Dendritic cell treated with granulocyte-macrophage colony-stimulating factor and Interleukin-4, amounts not matched to agents 40 ng/mL and 50 ng/mL, for 4 days (primary cell): ENCODE results near the gene CSNK2A3.
A peak's percentile ranks its signal among the peaks of the same experiment; 100 is the strongest.

Experiments used
- H3K27ac Mint-ChIP-seq: one replicate; pipeline ENCODE4 v1.8.0; 2022; ENCODE audit warnings: mild to moderate bottlenecking, mixed read lengths
- H3K27me3 Mint-ChIP-seq: one replicate; pipeline ENCODE4 v1.8.0; 2022; ENCODE audit warnings: mild to moderate bottlenecking, mixed read lengths
- H3K36me3 Mint-ChIP-seq: one replicate; pipeline ENCODE4 v1.8.0; 2022; ENCODE audit warnings: low read depth, mixed read lengths
- H3K4me1 Mint-ChIP-seq: one replicate; pipeline ENCODE4 v1.8.0; 2022; ENCODE audit warnings: low read depth, mixed read lengths
- H3K4me3 Mint-ChIP-seq: one replicate; pipeline ENCODE4 v1.8.0; 2022; ENCODE audit warnings: mild to moderate bottlenecking, moderate library complexity, mixed read lengths
- H3K9me3 Mint-ChIP-seq: one replicate; pipeline ENCODE4 v1.8.0; 2022; ENCODE audit warnings: mixed read lengths
- intact Hi-C: fragments of 100-400 bp; cut with micrococcal nuclease; formaldehyde crosslinking; loops from one replicate; pipeline ENCODE4 v1.15.0; 2022

The CSNK2A3 gene

DNA sequence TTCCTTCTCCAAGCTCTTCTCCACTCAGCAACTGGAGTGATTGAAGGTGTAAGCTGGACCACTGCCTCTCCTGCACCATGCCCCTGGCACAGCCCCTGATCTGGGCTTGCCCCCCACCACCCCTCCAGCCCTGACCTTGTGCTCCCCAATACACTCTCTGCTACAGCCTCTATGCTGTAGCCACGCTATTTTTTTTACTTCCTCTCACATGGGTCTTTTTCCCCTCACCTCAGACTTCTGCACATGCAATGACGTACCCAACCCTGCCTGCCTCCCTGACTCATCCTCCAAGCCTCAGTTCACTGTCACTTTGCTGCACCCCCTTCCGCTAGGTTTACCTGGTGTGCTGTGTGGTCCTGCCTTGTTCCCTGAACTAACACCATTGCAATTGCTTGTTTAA is 9.0 kb downstream of the CSNK2A3 start:
- intact Hi-C loops, result no loop called here
- H3K27me3 Mint-ChIP-seq, result peaks cover 27% of the 10 kb centered on the region

DNA sequence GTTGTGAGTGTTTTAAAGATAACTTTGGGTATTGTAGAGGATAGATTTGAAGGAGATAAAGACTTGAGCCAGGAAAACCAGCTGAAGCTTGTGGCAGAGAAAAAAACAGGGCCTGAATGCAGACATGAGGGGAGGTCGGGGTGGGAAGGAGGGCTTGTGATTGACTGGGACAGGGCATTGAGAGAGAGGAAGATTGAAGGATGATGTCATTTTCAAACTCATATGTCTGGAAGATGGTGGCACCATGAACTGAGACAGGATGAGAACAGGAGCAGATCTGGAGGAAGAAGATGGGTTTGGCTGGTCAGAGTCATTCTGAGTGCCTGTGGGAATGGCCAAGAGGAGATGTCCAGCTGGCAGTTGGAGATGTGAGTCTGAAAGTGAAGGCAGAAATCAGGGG is 14.7 kb downstream of the CSNK2A3 start:
- H3K4me1 Mint-ChIP-seq, result peaks cover 44% of the 10 kb centered on the region

More for the DNA sequence above, 9.0 kb downstream of the CSNK2A3 start:
- Mint-ChIP-seq H3K9me3 (no peaks in the 10 kb centered on the region), H3K27ac (peak overlapping the region; percentile 45), H3K36me3 (peaks cover 65% of the 10 kb centered on the region), H3K4me1 (peaks cover 83% of the 10 kb centered on the region), H3K4me3 (no peak overlapping the region)

DNA sequence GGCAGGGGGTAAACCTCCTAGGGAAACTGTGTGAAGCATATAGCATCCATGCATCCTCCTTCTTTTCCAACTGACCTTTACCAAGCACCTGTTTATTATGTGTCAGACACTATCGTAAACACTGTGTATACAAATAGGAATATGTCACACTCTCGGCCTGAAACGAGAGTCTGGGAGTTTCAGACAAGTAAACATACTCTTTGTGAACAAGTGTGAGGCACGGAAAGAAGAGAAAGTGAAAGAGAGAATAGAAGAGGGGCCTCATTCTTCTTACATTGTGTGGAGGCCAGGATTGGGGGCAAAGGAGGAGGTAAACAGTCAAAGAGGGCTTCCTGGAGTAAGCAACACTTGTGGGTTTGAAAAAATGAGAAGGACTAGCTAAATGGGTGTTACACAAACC is 16.4 kb downstream of the CSNK2A3 start:
- H3K36me3 Mint-ChIP-seq, result peaks cover 93% of the 10 kb centered on the region
- no peaks in the 10 kb centered on the region for H3K9me3 Mint-ChIP-seq
- H3K27ac Mint-ChIP-seq, result peak overlapping the region; percentile 6
- H3K4me3 Mint-ChIP-seq, result no peak overlapping the region
- peaks cover 24% of the 10 kb centered on the region for H3K27me3 Mint-ChIP-seq
- H3K4me1 Mint-ChIP-seq, result peaks cover 37% of the 10 kb centered on the region
- intact Hi-C loops, result no loop called here

More for the DNA sequence above, 14.7 kb downstream of the CSNK2A3 start:
- H3K27ac Mint-ChIP-seq, result no peak overlapping the region
- peaks cover 23% of the 10 kb centered on the region for H3K27me3 Mint-ChIP-seq
- no peak overlapping the region for H3K4me3 Mint-ChIP-seq
- peaks cover 83% of the 10 kb centered on the region for H3K36me3 Mint-ChIP-seq
- intact Hi-C loops, result no loop called here
- H3K9me3 Mint-ChIP-seq, result no peaks in the 10 kb centered on the region

DNA sequence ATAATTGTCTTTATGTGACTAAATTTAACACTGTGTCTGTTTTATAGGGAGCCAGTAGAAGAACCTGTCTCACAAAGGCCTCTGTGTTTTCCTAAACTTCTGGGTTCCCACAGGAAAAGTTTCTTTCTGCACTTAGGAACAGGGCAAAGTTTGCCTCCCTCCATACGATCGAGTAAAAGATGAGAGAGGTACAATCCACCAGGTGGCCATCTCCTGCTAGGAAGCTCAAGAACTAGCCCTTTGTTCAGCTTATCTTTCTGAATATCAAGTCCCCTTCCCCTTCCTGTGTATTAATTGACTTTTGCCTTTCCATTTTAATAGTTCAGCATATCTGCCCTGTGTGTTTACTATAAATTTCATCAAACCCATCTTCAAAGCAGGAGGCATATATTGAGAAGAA is 18.0 kb downstream of the CSNK2A3 start:
- no peak overlapping the region for H3K4me3 Mint-ChIP-seq
- intact Hi-C loops, result no loop called here
- no peaks in the 10 kb centered on the region for H3K9me3 Mint-ChIP-seq
- H3K4me1 Mint-ChIP-seq, result peaks cover 36% of the 10 kb centered on the region
- H3K27me3 Mint-ChIP-seq, result peaks cover 26% of the 10 kb centered on the region
- peak overlapping the region; percentile 31 for H3K27ac Mint-ChIP-seq
- H3K36me3 Mint-ChIP-seq, result peaks cover 100% of the 10 kb centered on the region

DNA sequence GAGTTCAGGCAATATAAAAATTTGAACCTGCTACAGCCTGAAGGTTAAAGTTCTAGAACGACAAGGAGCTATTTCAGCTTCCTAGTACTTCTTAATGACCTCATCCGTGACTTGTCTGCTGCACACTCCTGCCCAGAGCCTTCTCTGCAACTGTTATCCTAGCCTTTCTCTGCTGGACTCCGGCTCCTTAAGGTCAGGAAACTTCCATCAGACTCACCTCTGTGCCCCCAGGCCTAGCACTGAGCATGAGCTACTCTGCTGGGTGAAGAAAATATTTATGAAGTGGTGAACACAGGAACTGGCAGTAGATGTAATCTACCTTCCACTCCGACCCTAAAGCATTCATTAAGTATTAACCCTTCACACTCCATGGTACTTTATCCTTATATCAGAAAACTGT is 18.4 kb downstream of the CSNK2A3 start:
- Mint-ChIP-seq H3K4me1 (peaks cover 32% of the 10 kb centered on the region), H3K9me3 (no peaks in the 10 kb centered on the region), H3K27me3 (peaks cover 24% of the 10 kb centered on the region), H3K27ac (peak overlapping the region; percentile 31), H3K36me3 (peaks cover 100% of the 10 kb centered on the region), H3K4me3 (no peak overlapping the region)
- intact Hi-C loops, result no loop called here

DNA sequence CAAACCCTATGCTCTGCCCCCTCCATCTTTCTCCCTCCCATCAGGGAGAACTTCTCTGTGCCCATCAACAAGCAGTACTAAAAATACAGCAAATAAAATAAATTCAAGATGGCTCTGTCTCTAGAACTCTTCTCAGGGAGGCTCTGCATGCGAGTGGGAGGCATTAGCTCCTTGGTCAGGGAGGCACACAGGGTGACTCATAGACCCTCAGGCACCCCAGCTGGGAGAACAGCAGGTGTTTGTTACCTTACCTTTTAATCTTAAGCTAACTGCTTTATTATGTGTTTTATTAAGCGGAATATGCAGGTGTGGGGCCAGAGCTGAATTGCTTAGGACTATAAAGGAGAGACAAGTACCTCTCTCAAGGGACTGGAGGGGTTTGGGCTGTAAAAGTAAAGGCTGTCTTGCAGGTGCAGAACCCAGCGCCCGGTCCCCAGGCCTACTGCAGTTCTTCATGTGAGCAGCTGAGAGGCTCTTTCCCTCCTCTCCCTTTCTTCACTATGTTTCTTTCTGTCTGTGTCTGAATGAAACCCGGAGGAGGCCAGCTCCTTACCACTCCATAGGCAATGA is 20.8 kb downstream of the CSNK2A3 start:
- H3K9me3 Mint-ChIP-seq, result no peaks in the 10 kb centered on the region

DNA sequence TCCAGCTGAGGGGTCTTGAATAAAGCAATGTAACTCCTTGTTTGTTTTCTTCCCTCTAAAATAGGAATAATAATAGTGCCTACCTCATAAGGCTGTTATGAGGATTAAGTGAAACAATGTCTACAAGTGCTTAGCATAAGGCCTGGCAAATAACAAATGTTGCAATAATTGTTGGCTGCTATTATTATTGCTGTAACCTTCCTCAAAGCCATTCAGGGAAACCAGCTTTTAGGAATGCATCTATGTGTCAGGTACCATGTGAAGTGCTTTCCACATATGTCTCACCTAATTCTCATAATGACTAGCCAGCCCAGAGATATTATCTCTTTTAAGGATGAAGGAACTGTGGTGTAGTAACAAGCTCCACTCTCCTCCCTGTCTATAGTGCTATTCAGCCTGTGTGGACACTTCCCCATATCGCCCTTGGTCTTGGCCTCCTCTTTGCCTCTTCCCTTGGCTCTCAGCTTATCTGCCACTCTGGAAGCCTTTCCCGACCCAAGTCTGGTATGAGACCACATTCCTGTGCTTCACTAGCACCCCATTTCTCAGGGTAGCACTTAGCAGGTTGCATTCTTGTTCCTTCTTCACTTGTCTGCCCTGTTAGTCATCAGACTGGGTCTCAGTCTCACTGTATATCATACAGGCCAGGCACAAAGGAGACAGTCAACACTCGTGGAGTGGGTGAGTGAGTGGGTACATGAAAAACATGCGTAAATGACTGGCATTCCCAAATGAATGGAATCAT is 23.8 kb downstream of the CSNK2A3 start:
- Mint-ChIP-seq H3K36me3 (peaks cover 98% of the 10 kb centered on the region), H3K27ac (peak overlapping the region; percentile 57), H3K4me1 (peaks cover 22% of the 10 kb centered on the region), H3K9me3 (peaks cover 2% of the 10 kb centered on the region), H3K4me3 (no peak overlapping the region), H3K27me3 (peaks cover 6% of the 10 kb centered on the region)
- intact Hi-C loops, result no loop called here

More for the DNA sequence above, 20.8 kb downstream of the CSNK2A3 start:
- peaks cover 17% of the 10 kb centered on the region for H3K4me1 Mint-ChIP-seq
- no peak overlapping the region for H3K4me3 Mint-ChIP-seq
- H3K27ac Mint-ChIP-seq, result no peak overlapping the region
- intact Hi-C loops, result no loop called here
- peaks cover 10% of the 10 kb centered on the region for H3K27me3 Mint-ChIP-seq
- H3K36me3 Mint-ChIP-seq, result peaks cover 98% of the 10 kb centered on the region

DNA sequence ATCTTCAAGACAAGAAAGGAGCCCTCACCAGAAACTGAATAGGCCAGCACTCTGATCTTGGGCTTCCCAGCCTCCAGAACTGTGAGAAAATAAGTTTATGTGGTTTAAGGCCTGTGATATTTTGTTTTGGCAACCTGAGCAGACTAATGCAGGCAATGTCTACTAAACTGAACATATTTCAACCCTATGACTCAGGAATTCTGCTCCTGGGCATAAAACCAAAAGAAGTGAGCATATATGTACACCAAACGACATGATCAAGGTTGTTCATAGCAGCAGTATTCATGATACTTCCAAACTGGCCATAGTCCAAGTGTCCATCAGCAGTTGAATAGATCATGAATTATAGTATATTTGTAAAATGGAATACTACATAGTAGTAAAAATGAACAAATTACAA is 29.0 kb downstream of the CSNK2A3 start:
- peaks cover 31% of the 10 kb centered on the region for H3K9me3 Mint-ChIP-seq
- H3K27me3 Mint-ChIP-seq, result no peaks in the 10 kb centered on the region
- H3K4me3 Mint-ChIP-seq, result no peak overlapping the region
- peaks cover 90% of the 10 kb centered on the region for H3K36me3 Mint-ChIP-seq
- intact Hi-C loops, result no loop called here
- H3K4me1 Mint-ChIP-seq, result peaks cover 28% of the 10 kb centered on the region
- peak overlapping the region; percentile 45 for H3K27ac Mint-ChIP-seq

DNA sequence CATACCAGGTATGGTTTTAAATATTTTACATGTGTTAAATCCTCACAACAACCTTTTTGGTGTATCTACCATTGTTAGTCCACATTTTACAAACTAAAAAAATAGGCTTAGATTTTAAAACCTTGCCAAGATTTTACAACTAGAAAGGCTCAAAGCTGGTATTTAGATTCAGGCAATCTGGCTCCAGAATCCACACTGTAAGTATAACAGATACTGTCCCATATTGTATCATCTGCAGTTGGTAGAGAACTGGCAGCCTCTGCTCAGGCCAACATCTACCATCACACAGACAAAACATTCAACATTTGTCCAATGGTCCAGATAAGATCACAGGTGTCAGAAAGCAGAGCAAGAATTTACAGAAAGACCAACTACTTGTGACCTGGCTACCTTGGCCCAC is 30.9 kb downstream of the CSNK2A3 start:
- peaks cover 48% of the 10 kb centered on the region for H3K4me1 Mint-ChIP-seq
- intact Hi-C loops, result no loop called here
- no peak overlapping the region for H3K4me3 Mint-ChIP-seq
- peaks cover 86% of the 10 kb centered on the region for H3K36me3 Mint-ChIP-seq
- H3K27me3 Mint-ChIP-seq, result no peaks in the 10 kb centered on the region
- H3K27ac Mint-ChIP-seq, result peak overlapping the region; percentile 97
- peaks cover 38% of the 10 kb centered on the region for H3K9me3 Mint-ChIP-seq

DNA sequence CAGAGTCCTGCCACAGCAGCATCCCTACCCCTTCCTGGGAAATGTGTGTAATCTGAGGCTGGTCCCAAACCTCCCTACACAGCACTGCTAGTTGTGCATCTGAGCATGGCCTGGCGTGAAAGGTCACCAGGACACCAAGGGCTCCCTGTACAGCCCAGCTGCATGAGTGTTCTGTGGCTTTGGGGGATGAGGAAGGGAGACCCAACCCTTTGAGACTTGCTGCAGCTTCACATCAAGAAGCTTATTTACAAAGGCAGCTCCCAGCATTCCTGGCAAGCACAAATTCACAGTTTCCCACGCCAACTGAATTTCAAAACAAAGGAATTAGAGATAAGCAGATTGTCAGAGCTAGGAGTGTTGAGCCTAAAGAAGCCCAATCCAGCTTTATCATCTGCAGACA is 32.2 kb downstream of the CSNK2A3 start:
- H3K27ac Mint-ChIP-seq, result peak overlapping the region; percentile 97
- no peak overlapping the region for H3K4me3 Mint-ChIP-seq
- H3K36me3 Mint-ChIP-seq, result peaks cover 86% of the 10 kb centered on the region
- intact Hi-C loops, result no loop called here
- peaks cover 59% of the 10 kb centered on the region for H3K4me1 Mint-ChIP-seq
- no peaks in the 10 kb centered on the region for H3K27me3 Mint-ChIP-seq
- peaks cover 38% of the 10 kb centered on the region for H3K9me3 Mint-ChIP-seq

DNA sequence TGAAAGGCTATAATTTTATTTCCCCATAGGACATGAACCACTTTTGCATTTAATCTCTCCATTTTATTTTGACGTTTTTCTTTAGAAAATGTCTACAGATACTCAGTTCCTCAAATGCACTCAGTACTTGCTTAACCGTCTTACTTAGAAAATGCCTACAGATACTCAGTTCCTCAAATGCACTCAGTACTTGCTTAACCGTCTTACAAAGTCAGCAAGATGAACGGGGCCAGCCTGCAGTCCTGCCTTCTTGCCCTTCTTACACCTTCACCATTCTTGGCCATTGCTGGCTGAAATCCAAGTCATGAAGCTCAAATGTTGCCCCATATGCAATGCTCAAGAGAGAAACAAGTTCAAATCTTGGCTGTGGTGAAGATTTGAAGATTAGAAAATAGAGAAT is 34.1 kb downstream of the CSNK2A3 start:
- H3K27me3 Mint-ChIP-seq, result no peaks in the 10 kb centered on the region
- peaks cover 83% of the 10 kb centered on the region for H3K36me3 Mint-ChIP-seq

DNA sequence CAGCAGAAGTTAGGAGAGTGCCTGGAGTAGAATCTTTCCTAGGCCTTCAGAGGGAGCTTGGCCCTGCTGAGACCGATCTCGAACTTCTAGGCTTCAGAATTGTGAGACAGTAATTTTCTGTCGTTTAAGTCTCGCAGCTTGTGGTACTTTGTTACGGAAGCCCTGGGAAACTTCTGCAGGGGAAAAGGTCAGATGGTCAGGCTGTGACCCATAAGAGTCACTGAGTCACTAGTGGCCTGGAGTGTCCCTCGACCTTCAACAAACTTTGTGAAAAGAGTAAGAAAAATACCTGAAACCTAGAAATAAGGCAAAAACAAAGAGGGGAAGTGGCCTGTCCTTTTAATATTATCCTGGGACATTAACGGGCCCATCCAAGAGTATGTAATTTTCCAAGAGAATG is 34.6 kb downstream of the CSNK2A3 start:
- Mint-ChIP-seq H3K4me1 (peaks cover 74% of the 10 kb centered on the region), H3K27ac (peak overlapping the region; percentile 97), H3K4me3 (no peak overlapping the region), H3K36me3 (peaks cover 83% of the 10 kb centered on the region), H3K27me3 (no peaks in the 10 kb centered on the region), H3K9me3 (peaks cover 28% of the 10 kb centered on the region)
- intact Hi-C loops, result loop anchor here (2.0 kb wide), 2 partner anchors 52 to 98 kb away; no protein-coding TSS in a partner anchor

More for the DNA sequence above, 34.1 kb downstream of the CSNK2A3 start:
- peak overlapping the region; percentile 97 for H3K27ac Mint-ChIP-seq
- H3K4me3 Mint-ChIP-seq, result no peak overlapping the region
- H3K4me1 Mint-ChIP-seq, result peaks cover 69% of the 10 kb centered on the region
- H3K9me3 Mint-ChIP-seq, result peaks cover 33% of the 10 kb centered on the region
- intact Hi-C loops, result loop anchor here (1.0 to 2.0 kb wide), 3 partner anchors 8 to 98 kb away; no protein-coding TSS in a partner anchor

DNA sequence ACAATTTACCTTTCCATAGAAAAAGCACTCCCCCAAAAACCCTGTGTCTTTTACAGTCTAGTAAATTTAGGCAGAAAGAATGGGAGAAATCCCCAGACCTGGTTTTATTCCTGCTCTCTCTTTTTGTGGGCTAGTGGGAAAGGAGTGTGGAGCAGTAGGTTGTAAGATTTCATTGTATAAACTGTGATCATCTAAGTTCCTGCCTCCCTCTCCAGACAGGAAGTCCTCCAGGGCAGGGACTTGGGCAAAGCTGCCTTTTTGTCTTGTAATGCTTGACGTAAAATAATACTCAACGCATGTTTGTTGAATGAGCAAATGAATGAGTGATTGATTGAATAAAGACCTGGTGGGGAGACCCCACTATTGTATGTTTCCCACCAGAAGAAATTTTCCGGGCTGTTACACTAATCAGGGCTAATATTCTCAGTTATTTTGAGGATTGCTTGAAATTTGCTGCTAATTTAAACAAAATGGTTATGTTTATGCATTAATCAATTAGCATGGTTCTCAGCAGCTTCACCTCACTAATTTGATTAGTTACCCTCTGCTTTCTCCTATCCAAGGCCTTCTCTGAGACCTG is 36.3 kb downstream of the CSNK2A3 start:
- Mint-ChIP-seq H3K27me3 (no peaks in the 10 kb centered on the region), H3K36me3 (peaks cover 80% of the 10 kb centered on the region), H3K4me3 (no peak overlapping the region), H3K4me1 (peaks cover 88% of the 10 kb centered on the region), H3K9me3 (peaks cover 19% of the 10 kb centered on the region), H3K27ac (peak overlapping the region; percentile 97)
- intact Hi-C loops, result no loop called here
